Liver (tissue), 3 donors: ENCODE data around the gene TXNDC8.

Experiments used
- RAD21 ChIP-seq, 2 donors: IDR thresholded peaks; 2 replicates each; pipeline ENCODE4 v1.6.1; 2016; ENCODE audit warnings: antibody characterized with exemption in 2 of 2, mild to moderate bottlenecking in 2 of 2
- TAF1 ChIP-seq: conservative IDR thresholded peaks from 2 replicates; pipeline ENCODE4 v1.6.1; 2016; ENCODE audit warnings: antibody characterized with exemption, mild to moderate bottlenecking
- YY1 ChIP-seq: IDR thresholded peaks from 2 replicates; pipeline ENCODE4 v1.6.1; 2016; ENCODE audit warnings: antibody characterized with exemption, mild to moderate bottlenecking
- TF ChIP-seq, protein P1 (sequence below): fragments of 150-350 bp; IDR thresholded peaks from 2 replicates; pipeline ENCODE4 v1.5.1; 2017; ENCODE audit warnings: improper control_type of control experiment, low read depth, low read length; ENCODE audit not compliant: missing input control
- TF ChIP-seq, protein P2 (sequence below): IDR thresholded peaks from 2 replicates; pipeline ENCODE4 v1.6.1; 2016; ENCODE audit warnings: antibody characterized with exemption, mild to moderate bottlenecking
- donor health status: healthy.
- donor health status: healthy.

DNA sequence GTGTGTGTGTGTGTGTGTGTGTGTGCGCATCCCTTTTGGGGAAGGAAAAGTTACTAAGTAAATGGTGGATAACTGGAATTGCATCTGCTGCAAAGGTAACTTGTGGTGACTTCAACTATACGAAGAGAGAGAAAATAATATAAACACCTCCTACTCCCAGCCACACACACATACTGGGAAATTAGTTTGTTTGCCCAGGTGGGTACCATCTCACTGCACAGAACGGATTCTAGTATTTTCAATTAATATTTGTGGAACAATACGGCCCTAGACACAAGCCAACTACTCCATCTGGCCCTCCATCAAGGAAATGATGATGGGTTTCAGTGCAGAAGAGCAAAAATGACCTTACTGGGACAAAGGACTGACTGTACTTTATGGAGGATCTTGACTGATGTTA is 49.2 kb downstream of the TXNDC8 start:
- TF ChIP-seq, protein P1, sequence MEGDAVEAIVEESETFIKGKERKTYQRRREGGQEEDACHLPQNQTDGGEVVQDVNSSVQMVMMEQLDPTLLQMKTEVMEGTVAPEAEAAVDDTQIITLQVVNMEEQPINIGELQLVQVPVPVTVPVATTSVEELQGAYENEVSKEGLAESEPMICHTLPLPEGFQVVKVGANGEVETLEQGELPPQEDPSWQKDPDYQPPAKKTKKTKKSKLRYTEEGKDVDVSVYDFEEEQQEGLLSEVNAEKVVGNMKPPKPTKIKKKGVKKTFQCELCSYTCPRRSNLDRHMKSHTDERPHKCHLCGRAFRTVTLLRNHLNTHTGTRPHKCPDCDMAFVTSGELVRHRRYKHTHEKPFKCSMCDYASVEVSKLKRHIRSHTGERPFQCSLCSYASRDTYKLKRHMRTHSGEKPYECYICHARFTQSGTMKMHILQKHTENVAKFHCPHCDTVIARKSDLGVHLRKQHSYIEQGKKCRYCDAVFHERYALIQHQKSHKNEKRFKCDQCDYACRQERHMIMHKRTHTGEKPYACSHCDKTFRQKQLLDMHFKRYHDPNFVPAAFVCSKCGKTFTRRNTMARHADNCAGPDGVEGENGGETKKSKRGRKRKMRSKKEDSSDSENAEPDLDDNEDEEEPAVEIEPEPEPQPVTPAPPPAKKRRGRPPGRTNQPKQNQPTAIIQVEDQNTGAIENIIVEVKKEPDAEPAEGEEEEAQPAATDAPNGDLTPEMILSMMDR = no peak
- TF ChIP-seq RAD21 (IDR thresholded peaks at IDR 0.05) (no peak), YY1 (no peak), TAF1 (no peak)
- TF ChIP-seq, protein P2, sequence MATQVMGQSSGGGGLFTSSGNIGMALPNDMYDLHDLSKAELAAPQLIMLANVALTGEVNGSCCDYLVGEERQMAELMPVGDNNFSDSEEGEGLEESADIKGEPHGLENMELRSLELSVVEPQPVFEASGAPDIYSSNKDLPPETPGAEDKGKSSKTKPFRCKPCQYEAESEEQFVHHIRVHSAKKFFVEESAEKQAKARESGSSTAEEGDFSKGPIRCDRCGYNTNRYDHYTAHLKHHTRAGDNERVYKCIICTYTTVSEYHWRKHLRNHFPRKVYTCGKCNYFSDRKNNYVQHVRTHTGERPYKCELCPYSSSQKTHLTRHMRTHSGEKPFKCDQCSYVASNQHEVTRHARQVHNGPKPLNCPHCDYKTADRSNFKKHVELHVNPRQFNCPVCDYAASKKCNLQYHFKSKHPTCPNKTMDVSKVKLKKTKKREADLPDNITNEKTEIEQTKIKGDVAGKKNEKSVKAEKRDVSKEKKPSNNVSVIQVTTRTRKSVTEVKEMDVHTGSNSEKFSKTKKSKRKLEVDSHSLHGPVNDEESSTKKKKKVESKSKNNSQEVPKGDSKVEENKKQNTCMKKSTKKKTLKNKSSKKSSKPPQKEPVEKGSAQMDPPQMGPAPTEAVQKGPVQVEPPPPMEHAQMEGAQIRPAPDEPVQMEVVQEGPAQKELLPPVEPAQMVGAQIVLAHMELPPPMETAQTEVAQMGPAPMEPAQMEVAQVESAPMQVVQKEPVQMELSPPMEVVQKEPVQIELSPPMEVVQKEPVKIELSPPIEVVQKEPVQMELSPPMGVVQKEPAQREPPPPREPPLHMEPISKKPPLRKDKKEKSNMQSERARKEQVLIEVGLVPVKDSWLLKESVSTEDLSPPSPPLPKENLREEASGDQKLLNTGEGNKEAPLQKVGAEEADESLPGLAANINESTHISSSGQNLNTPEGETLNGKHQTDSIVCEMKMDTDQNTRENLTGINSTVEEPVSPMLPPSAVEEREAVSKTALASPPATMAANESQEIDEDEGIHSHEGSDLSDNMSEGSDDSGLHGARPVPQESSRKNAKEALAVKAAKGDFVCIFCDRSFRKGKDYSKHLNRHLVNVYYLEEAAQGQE = no peak
